ENCODE results near the gene LRRC14B.

DNA sequence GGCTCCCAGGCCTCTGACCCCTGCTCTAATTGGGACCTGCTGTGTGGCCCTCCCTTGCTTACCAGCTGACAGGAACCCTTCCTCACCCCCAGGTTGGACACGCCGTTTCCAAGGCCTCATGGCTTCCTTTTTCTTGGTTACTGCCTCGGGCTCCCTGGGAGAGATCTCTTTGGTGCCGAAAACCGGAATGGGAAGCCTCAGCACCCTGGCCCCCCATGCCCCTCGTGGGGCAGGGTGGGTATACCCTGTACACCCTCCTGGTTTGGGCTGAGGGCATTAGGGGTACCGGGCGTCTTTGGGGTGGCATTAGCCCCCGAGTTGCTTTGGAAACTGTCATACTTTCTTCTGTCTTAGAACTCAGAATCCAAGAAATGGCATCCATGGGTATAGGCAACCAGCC, 10.1 kb upstream of the LRRC14B start:
- no peak for TF ChIP-seq POLR2A (IDR thresholded peaks at IDR 0.05)
- no peak for TF ChIP-seq POLR2AphosphoS5 (IDR thresholded peaks at IDR 0.05)
- TF ChIP-seq CTCF (IDR thresholded peaks at IDR 0.05) = no peak
- no peak for TF ChIP-seq EP300 (IDR thresholded peaks at IDR 0.05)

All from sigmoid colon (tissue), 4 donors.